Activated CD4-positive, alpha-beta T cell treated with anti-CD3 and anti-CD28 coated beads for 36 hours (primary cell): ENCODE measurements around the gene SPAG16. TPM values are rescaled to one million over a fixed set of nuclear protein-coding genes. Genes with fewer than 3 reads are reported as not detected.

Source experiments
- ATAC-seq: fragments of 200-7000 bp; cut with Tn5 transposase; one replicate; pipeline ENCODE4 v1.10.0; 2021; ENCODE audit warnings: mild to moderate bottlenecking, moderate library complexity
- CTCF ChIA-PET: fragments of 350-600 bp; sonication (Branson Sonifier 250); formaldehyde crosslinking; loops from one replicate; lab custom pipeline; 2021; ENCODE audit warnings: antibody characterized with exemption; lab: Charles Lee
- POLR2A ChIA-PET: fragments of 350-600 bp; sonication (Branson Sonifier 250); formaldehyde crosslinking; loops from one replicate; lab custom pipeline; 2021; ENCODE audit warnings: antibody characterized with exemption, inconsistent platforms; lab: Charles Lee
- DNase-seq: peaks from one replicate; pipeline ENCODE4 v3.0.0-alpha.2; 2020
- H3K27ac Mint-ChIP-seq: one replicate; pipeline ENCODE4 v1.8.0; 2021; ENCODE audit warnings: mixed read lengths
- H3K27me3 Mint-ChIP-seq: one replicate; pipeline ENCODE4 v1.8.0; 2021; ENCODE audit warnings: mixed read lengths
- H3K36me3 Mint-ChIP-seq: one replicate; pipeline ENCODE4 v1.8.0; 2021; ENCODE audit warnings: low read depth, mixed read lengths
- H3K4me1 Mint-ChIP-seq: one replicate; pipeline ENCODE4 v1.8.0; 2021; ENCODE audit warnings: mixed read lengths
- H3K4me3 Mint-ChIP-seq: one replicate; pipeline ENCODE4 v1.8.0; 2021; ENCODE audit warnings: mild to moderate bottlenecking, moderate library complexity, mixed read lengths
- H3K9me3 Mint-ChIP-seq: one replicate; pipeline ENCODE4 v1.8.0; 2021; ENCODE audit warnings: low read depth, mixed read lengths
- intact Hi-C, 2 experiments: fragments of 100-400 bp; cut with DNase I in 1 of 2; cut with micrococcal nuclease in 1 of 2; formaldehyde crosslinking; loops; one replicate each; pipeline versions ENCODE4 v1.14.2 to v1.15.1; 2022 to 2024; cut with DNase I, micrococcal nuclease
- total RNA-seq, 2 experiments: library from RNA; stranded (reverse); gene quantifications; one replicate each; pipeline ENCODE4 v1.2.3, GENCODE V29; 2021

SPAG16 gene
- total RNA-seq, 2 experiments from 2014 or later, result 10.1 to 10.8 TPM

DNA sequence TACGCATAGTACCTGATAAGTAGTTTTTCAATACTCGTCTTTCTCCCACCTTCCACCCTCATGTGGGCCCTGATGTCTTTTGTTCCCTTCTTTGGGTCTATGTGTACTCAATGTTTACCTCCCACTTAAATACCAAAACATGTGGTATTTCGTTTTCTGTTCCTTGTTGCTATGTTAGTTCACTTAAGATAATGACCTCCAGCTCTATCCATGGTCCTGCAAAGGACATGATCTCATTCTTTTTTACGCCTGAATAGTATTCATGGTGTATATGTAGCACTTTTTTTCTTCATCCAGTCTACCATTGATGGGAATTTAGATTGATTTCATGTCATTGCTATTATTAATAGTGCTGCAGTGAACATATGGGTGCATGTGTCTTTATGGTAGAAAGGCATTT lies 816.2 kb downstream of the SPAG16 start:
- intact Hi-C loops, result no loop called here
- DNase-seq (no peak), ATAC-seq (no peak)
- Mint-ChIP-seq H3K9me3 (no peaks in the 10 kb centered on the region), H3K4me1 (no peaks in the 10 kb centered on the region), H3K4me3 (no peak overlapping the region), H3K27me3 (no peaks in the 10 kb centered on the region), H3K27ac (no peak overlapping the region), H3K36me3 (no peaks in the 10 kb centered on the region)
- POLR2A ChIA-PET, result no interaction called here
- CTCF ChIA-PET, result no interaction called here

DNA sequence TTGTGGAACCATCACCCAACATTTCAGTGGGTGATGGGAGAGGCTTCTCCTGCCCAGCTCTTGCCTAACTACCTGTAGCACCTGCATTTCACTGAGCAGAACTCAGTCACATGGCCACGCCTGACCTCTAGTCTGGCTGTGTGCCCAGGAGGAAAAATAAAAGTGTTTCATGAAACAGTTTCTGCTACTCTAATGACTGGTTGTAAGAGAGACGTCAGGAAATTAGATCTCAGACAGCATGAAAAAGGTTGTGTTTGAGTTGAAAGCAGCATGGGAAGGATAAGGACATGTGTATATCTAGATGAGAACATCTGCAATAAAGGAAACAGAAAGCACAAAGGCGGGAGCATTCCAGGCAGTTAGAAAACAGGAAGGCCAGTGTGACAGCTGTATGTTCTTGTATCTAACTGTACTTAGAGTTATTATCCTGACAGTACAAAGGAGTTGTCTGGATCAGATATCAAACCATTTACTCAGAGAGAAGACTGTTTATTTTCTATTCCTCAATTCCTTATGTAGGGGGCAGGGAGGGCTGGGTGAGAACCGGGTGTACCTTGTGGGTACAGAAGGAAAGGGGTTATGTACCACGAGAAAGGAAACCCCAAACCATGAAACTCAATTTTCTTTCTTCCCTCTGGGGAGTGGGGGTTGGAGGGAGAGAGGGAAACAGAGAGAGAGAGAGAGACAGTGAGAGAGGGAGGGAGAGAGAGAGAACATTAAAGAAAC lies 819.2 kb downstream of the SPAG16 start:
- no peak for DNase-seq
- ChIA-PET CTCF (no interaction called here), POLR2A (no interaction called here)
- Mint-ChIP-seq H3K27me3 (no peaks in the 10 kb centered on the region), H3K36me3 (no peaks in the 10 kb centered on the region), H3K4me3 (no peak overlapping the region), H3K4me1 (no peaks in the 10 kb centered on the region), H3K27ac (no peak overlapping the region), H3K9me3 (no peaks in the 10 kb centered on the region)
- intact Hi-C loops, result no loop called here
- ATAC-seq, result no peak

DNA sequence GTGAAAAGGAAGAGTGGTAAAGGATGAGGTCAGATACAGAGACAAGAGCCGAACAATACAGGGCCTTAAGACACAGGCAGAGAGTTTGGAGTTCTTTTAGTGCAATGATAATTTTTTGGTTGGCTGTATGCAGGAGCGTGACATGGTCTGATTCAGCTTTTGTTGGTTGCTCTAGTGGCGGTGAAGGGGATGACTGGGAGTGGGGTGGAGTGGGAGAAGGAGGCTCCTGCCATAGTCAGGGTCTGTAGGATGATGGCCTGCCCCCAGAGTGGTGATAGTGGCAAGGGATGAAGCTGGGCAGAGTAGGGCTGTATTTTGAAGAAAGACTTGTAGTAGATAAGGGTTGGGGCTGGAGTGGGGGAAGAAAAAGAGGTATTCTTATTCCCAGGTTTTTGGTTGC lies 820.0 kb downstream of the SPAG16 start:
- Mint-ChIP-seq H3K4me3 (no peak overlapping the region), H3K27ac (no peak overlapping the region), H3K36me3 (no peaks in the 10 kb centered on the region), H3K27me3 (no peaks in the 10 kb centered on the region), H3K4me1 (no peaks in the 10 kb centered on the region), H3K9me3 (no peaks in the 10 kb centered on the region)
- ATAC-seq (no peak), DNase-seq (no peak)
- CTCF ChIA-PET, result no interaction called here
- POLR2A ChIA-PET, result no interaction called here
- intact Hi-C loops, result no loop called here

DNA sequence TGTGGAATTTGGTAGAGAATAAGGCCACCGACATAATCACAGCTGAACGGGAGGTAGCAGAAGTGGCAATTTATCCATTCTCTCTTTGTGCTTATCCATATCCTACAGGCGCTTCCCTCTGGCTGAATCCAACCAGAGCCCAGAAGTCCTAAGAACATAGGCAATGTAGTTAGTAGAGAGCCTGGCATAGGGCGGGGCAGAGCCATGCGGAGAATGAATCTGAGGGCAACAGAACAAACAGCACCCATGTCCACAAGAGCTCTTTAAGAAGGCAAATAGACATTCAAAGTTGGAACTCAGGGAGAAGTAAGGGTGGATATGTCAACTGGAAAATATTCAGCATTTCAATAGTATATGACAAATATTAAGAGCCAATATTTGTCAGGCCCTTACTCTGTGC lies 820.7 kb downstream of the SPAG16 start:
- Mint-ChIP-seq H3K27me3 (no peaks in the 10 kb centered on the region), H3K27ac (no peak overlapping the region), H3K36me3 (no peaks in the 10 kb centered on the region), H3K4me3 (no peak overlapping the region), H3K4me1 (no peaks in the 10 kb centered on the region), H3K9me3 (no peaks in the 10 kb centered on the region)
- ChIA-PET POLR2A (no interaction called here), CTCF (no interaction called here)
- intact Hi-C loops, result no loop called here
- no peak for ATAC-seq
- DNase-seq, result no peak

DNA sequence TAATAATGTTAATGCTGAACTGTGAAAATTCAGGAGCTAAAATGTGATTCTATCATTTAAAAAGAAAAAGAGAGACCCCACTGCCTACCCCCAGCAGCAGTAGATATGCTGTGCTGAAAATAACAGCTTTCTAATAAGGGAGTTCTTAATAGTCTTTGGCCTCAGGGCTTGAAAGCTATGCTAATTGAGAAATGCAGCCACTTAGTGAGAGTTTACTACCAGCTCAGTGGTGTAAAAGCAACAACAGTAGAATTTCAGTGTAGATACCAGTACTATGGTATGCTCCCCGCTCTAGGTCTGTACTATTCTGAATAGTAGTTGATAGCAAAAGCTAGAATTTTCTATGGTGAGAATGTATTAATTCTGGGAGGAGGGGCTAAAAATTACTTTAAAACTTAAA lies 823.5 kb downstream of the SPAG16 start:
- DNase-seq (no peak), ATAC-seq (no peak)
- CTCF ChIA-PET, result interaction anchor here (0.8 kb wide), 1 partner anchor 13 kb away, joined by 3 read pairs; no protein-coding TSS in a partner anchor

DNA sequence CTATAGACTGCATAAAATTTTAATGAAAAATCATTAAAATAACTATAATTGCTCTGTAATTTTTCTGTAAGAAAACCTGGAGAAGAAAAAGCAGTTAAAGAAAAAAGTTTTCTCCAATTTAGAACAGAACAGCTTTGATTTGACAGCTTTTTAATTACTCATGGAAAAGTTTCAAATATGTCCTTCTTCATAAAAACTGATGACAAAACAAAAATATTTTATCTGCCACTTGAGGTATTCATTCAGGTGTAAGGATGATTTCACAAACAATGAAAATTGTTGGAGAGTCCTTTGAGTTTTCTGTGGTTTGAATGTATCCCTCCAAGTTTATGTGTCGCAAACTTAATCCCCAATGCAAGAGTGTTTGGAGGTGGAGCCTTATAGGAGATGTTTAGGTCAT lies 824.3 kb downstream of the SPAG16 start:
- DNase-seq, result no peak
- Mint-ChIP-seq H3K27ac (no peak overlapping the region), H3K4me1 (no peaks in the 10 kb centered on the region), H3K36me3 (no peaks in the 10 kb centered on the region), H3K9me3 (peaks cover 5% of the 10 kb centered on the region), H3K4me3 (no peak overlapping the region), H3K27me3 (no peaks in the 10 kb centered on the region)
- intact Hi-C loops, result no loop called here
- ATAC-seq, result no peak
- POLR2A ChIA-PET, result no interaction called here
- CTCF ChIA-PET, result no interaction called here

More for the DNA sequence above, 823.5 kb downstream of the SPAG16 start:
- Mint-ChIP-seq H3K27me3 (no peaks in the 10 kb centered on the region), H3K4me3 (no peak overlapping the region), H3K9me3 (no peaks in the 10 kb centered on the region), H3K36me3 (no peaks in the 10 kb centered on the region), H3K4me1 (no peaks in the 10 kb centered on the region), H3K27ac (no peak overlapping the region)
- POLR2A ChIA-PET, result no interaction called here
- intact Hi-C loops, result no loop called here

DNA sequence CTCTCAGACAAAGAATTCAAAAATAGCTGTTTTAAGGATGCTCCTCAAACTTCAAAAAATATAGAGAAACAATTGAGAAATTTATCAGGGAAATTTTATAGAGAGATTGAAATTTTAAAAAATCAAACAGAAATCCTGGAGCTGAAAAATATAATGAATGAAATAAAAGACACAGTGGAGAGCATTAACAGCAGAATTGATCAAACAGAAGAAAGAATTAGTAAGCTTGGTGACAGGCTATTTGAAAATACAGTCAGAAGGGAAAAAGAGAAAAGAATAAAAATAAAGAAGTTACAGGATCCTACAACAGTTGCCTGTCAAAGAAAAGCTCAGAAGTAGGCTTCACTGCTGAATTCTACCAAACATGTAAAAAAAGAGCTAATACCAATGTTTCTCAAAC lies 832.8 kb downstream of the SPAG16 start:
- no peak for DNase-seq
- ChIA-PET POLR2A (no interaction called here), CTCF (no interaction called here)
- intact Hi-C loops, result no loop called here
- Mint-ChIP-seq H3K27me3 (no peaks in the 10 kb centered on the region), H3K9me3 (peaks cover 20% of the 10 kb centered on the region), H3K36me3 (no peaks in the 10 kb centered on the region), H3K4me3 (no peak overlapping the region), H3K27ac (no peak overlapping the region), H3K4me1 (no peaks in the 10 kb centered on the region)
- ATAC-seq, result no peak

DNA sequence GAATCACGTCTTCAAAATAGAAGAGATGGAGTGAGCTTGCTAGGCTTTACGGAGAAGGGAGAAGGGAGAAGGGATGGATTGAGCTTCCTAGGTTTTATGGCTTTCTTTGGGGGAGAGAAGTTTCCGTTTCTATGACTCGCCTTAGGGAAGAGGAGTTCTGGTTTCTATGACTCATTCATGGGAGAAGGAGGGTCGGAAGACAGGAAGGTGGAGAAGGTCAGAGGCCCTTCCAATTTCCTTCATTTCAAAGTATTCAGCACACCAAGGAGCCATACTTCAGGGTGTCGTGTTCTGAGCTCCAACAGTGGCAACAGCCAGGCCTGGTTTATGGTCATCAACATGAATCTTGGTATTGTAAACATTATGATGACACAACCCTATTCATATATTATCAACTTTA lies 841.9 kb downstream of the SPAG16 start:
- Mint-ChIP-seq H3K27ac (no peak overlapping the region), H3K4me1 (no peaks in the 10 kb centered on the region), H3K27me3 (no peaks in the 10 kb centered on the region), H3K36me3 (no peaks in the 10 kb centered on the region), H3K4me3 (no peak overlapping the region), H3K9me3 (no peaks in the 10 kb centered on the region)
- ChIA-PET CTCF (no interaction called here), POLR2A (no interaction called here)
- intact Hi-C loops, result no loop called here
- DNase-seq (no peak), ATAC-seq (no peak)

DNA sequence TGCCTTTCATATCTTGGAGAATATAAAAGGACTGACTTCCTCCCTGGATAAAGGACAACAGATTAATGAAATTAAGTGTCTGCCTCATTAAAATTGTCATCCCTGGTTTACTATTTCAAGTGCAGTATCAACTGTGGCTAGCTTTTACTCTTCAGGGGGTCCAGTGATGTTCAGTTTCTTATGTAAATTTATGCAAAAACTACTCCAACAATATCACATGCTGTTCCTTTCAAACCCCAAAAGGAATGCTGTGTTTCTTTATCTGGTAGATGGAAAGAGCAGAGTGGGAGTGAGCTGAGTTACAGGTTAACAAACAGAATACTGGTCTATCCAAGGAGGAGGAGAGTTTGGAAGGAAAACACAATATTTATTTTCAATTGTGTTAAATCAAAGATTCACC lies 842.9 kb downstream of the SPAG16 start:
- no peaks in the 10 kb centered on the region for H3K9me3 Mint-ChIP-seq
- no peak overlapping the region for H3K4me3 Mint-ChIP-seq
- ChIA-PET CTCF (no interaction called here), POLR2A (no interaction called here)
- no peaks in the 10 kb centered on the region for H3K36me3 Mint-ChIP-seq
- intact Hi-C loops, result no loop called here
- ATAC-seq (no peak), DNase-seq (no peak)
- no peak overlapping the region for H3K27ac Mint-ChIP-seq
- H3K4me1 Mint-ChIP-seq, result no peaks in the 10 kb centered on the region
- no peaks in the 10 kb centered on the region for H3K27me3 Mint-ChIP-seq

DNA sequence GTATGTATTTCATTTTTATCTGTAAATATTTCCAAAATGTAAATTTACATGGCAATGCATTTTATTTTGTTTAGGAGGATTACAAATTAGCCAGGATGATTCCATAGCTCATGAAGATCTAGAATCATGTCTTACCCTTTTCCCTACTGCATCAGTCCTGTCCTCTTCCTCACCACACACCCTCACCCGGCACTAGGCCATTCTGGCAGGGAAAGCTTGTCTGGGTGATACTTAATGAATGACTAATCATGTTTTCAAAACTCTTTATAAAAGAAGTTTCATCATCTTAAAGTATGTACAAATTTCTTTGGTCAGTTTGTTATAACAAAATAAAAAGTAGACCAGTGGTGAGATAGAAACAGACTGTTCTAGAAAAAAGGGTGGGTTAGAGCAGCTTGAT lies 843.3 kb downstream of the SPAG16 start:
- Mint-ChIP-seq H3K27ac (no peak overlapping the region), H3K4me1 (no peaks in the 10 kb centered on the region), H3K27me3 (no peaks in the 10 kb centered on the region), H3K36me3 (no peaks in the 10 kb centered on the region), H3K9me3 (peaks cover 2% of the 10 kb centered on the region), H3K4me3 (no peak overlapping the region)
- no peak for DNase-seq
- intact Hi-C loops, result no loop called here
- ATAC-seq, result no peak
- ChIA-PET POLR2A (no interaction called here), CTCF (no interaction called here)

DNA sequence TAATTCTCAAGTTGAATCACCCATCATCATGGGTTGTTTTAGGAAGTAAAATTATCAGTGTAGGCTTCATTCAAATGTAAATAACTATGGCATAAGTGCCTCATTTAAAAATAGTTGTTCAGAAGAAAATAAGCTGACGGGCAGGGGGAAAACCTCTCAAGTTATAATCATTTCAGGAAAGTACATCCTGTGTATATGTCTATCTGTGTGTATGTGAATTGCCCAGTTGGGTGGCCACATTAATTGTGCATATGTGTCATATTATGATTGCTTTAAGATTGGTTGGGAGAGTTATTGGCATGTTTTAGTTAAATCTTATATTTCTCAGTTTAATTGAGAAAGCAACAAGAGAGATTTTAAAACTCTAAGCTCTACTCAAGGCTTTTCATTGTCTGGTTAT lies 843.8 kb downstream of the SPAG16 start:
- ChIA-PET POLR2A (no interaction called here), CTCF (no interaction called here)
- Mint-ChIP-seq H3K9me3 (peaks cover 2% of the 10 kb centered on the region), H3K4me3 (no peak overlapping the region), H3K27me3 (no peaks in the 10 kb centered on the region), H3K4me1 (no peaks in the 10 kb centered on the region), H3K27ac (no peak overlapping the region), H3K36me3 (no peaks in the 10 kb centered on the region)
- intact Hi-C loops, result no loop called here
- ATAC-seq (no peak), DNase-seq (no peak)

DNA sequence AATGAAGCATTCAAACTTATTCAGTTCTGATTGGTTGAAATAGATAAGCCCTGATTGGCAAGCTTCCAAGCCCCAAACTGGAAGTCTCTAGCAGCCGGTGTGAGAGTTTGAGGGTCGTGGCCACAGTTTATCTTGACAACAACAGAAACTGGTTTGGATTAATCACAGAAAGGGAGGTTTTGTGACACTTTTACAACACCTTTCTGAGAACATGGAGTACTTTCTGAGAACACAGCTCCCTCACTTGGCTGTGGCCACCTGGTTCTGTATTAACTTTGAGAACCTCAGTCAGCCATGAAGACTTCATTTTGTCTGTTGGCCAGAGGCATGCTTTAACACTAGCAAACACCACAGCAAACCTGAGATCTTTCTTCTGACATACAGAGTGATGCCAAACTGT lies 845.9 kb downstream of the SPAG16 start:
- H3K9me3 Mint-ChIP-seq, result peaks cover 2% of the 10 kb centered on the region
- intact Hi-C loops, result no loop called here
- H3K36me3 Mint-ChIP-seq, result no peaks in the 10 kb centered on the region
- no peak overlapping the region for H3K27ac Mint-ChIP-seq
- no peak for ATAC-seq
- no peak overlapping the region for H3K4me3 Mint-ChIP-seq
- no peaks in the 10 kb centered on the region for H3K27me3 Mint-ChIP-seq
- DNase-seq, result no peak
- ChIA-PET CTCF (no interaction called here), POLR2A (no interaction called here)
- no peaks in the 10 kb centered on the region for H3K4me1 Mint-ChIP-seq
